Pancreas (tissue), 10 donors: Measurements from ENCODE around the gene TMEM174. TPM values are rescaled to one million over a fixed set of nuclear protein-coding genes. Genes with fewer than 3 reads are reported as not detected.

Experiments used
- ATAC-seq, 4 donors: fragments of 200-7000 bp; cut with Tn5 transposase; one replicate each; pipeline versions ENCODE4 v1.8.0 to v1.9.1; 2020; ENCODE audit warnings: mild to moderate bottlenecking in 4 of 4, moderate library complexity in 4 of 4
- DNase-seq, 6 donors: peaks; one replicate each; pipeline ENCODE4 v3.0.0-alpha.2; 2020
- FAIRE-seq: peaks from 2 replicates; lab custom pipeline; 2012; peaks lifted over from hg19 to GRCh38; lab: Jason Lieb, UNC
- H3K27ac ChIP-seq, 4 donors: fragments of 200-600 bp; sonication (generic); 1 replicate in 3 of 4; 2 replicates in 1 of 4; pipeline versions ENCODE4 v1.5.0 to v1.8.0; 2020
- H3K27me3 ChIP-seq, 4 donors: fragments of 200-600 bp; one replicate each; pipeline ENCODE4 v1.8.0; 2021
- H3K36me3 ChIP-seq, 3 donors: fragments of 200-600 bp; sonication (generic) in 1 of 3; one replicate each; pipeline versions ENCODE4 v1.5.0 to v1.8.0; 2020 to 2021
- H3K4me1 ChIP-seq, 3 donors: fragments of 200-600 bp; one replicate each; pipeline ENCODE4 v1.8.0; 2021
- H3K4me3 ChIP-seq, 4 donors: fragments of 200-600 bp; sonication (generic) in 2 of 4; one replicate each; pipeline versions ENCODE4 v1.5.0 to v1.8.0; 2020 to 2021
- H3K9me3 ChIP-seq, 4 donors: fragments of 200-600 bp; one replicate each; pipeline ENCODE4 v1.8.0; 2021
- WGBS, 2 donors: extraction: QIAGEN DNeasy Blood & Tissue Kit; methylation state at CpG; one replicate each; pipeline ENCODE4 v1.1.7; 2013; 5-methylcytosine and 5-hydroxymethylcytosine counted together
- intact Hi-C, 3 donors: fragments of 100-400 bp; cut with DNase I; formaldehyde crosslinking; loops; one replicate each; pipeline versions ENCODE4 v1.11.1 to v1.14.2; 2022
- polyA plus RNA-seq, 2 donors: library from polyadenylated mRNA; stranded (reverse); fragments of 200-250 nt; gene quantifications; one replicate each; pipeline ENCODE4 v1.2.3, GENCODE V29; 2013
- total RNA-seq, 6 donors: library from RNA; stranded (reverse); fragmentation: NEBNext Ultra II Directional in 4 of 6; extraction: Animal tissue kit (Norgen Biotek cat#: 25700) in 4 of 6; gene quantifications; one replicate each; pipeline versions ENCODE4 v1.2.1 to v1.2.4, GENCODE V29; 2021 to 2023
- TF ChIP-seq, protein P1 (sequence below), 4 donors: fragments of 200-600 bp; sonication (generic) in 3 of 4; IDR thresholded peaks; one replicate each; pipeline versions ENCODE4 v1.5.0 to v1.8.0; 2021; ENCODE audit warnings: antibody characterized with exemption in 4 of 4
- donor health status: healthy with polysubstance abuse.
- donor health status: DM: no; HTN: no; CAD: no; lungs with moderate emphysema.
- donor health status: DM: no; HTN: no; CAD: no.
- donor health status: control.
- donor health status: control.
- donor health status: Bipolar disorder and iron deficiency.
- donor health status: DM: yes; HTN: yes; CAD: no.
- donor health status: DM: no; HTN: no; CAD: no.
- donor health status: DM: no; HTN: no; CAD: no.
- donor health status: DM: yes; HTN: yes; CAD: no.

The TMEM174 gene
- total and polyA plus RNA-seq, 8 donors, result not detected

DNA sequence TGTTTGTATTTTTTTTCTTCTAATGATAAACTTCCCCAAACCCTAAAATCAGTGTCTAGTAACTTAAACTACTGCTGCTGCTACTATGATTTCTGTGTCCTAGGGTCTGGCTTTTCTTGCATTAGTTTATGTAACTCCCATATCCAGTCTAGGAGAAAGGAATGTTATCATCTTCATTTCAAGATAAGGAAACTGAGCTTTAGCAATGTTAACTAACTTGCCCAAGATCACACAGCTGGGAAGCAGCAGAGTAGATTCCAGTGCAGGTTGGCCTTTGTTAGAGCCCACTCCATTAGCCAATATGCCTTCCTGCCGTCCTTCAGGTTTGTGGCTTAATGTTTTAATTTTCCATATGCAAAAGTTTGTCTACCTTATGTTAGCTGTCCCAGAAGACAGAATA is 42.2 kb upstream of the TMEM174 start:
- Histone ChIP-seq H3K27ac (no peak overlapping the region), H3K4me1 (no peaks in the 10 kb centered on the region), H3K36me3 (no peaks in the 10 kb centered on the region), H3K27me3 (no peaks in the 10 kb centered on the region), H3K4me3 (no peak overlapping the region), H3K9me3 (no peaks in the 10 kb centered on the region)
- FAIRE-seq, result no peak
- no peak for DNase-seq
- TF ChIP-seq, protein P1, sequence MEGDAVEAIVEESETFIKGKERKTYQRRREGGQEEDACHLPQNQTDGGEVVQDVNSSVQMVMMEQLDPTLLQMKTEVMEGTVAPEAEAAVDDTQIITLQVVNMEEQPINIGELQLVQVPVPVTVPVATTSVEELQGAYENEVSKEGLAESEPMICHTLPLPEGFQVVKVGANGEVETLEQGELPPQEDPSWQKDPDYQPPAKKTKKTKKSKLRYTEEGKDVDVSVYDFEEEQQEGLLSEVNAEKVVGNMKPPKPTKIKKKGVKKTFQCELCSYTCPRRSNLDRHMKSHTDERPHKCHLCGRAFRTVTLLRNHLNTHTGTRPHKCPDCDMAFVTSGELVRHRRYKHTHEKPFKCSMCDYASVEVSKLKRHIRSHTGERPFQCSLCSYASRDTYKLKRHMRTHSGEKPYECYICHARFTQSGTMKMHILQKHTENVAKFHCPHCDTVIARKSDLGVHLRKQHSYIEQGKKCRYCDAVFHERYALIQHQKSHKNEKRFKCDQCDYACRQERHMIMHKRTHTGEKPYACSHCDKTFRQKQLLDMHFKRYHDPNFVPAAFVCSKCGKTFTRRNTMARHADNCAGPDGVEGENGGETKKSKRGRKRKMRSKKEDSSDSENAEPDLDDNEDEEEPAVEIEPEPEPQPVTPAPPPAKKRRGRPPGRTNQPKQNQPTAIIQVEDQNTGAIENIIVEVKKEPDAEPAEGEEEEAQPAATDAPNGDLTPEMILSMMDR (IDR thresholded peaks at IDR 0.05), result no peak
- ATAC-seq, result no peak
- 78 to 90% methylated on average over 1 of the region's 1 CpG for WGBS, 2 donors
- intact Hi-C loops, result no loop called here

DNA sequence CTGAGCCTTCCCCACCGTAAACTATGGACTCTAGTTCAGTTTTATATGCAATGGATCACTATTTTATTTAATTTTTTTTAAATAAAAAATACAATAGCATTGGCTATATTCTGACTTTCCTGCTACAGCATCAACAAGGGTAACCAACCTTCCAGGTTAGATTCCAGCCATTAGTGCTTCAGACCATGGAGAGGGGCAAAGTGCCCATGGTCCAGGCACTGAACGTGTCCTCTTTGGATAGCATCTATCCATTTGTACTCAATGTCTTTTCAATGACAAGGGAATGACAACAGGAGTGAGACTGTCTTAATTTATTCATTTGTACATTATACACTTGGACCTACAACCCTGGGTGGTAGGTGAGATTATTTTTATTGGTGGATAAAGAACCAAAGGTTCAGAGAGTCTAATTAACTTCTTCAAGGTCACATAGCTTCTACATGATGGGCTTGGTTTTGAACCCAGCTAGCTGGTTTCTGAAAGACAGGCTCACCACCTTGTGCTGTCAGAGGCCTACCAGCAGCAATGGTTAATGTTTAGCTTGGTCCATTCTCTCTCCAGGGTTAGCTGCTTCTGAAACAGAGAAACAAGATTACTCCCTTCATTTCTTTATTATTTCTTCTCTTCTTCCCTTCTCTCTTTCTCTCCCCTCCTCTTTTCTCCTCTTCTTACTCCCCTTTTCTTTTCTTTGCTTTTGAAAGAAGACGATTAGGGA is 41.1 kb upstream of the TMEM174 start:
- Histone ChIP-seq H3K27ac (no peak overlapping the region), H3K4me3 (no peak overlapping the region), H3K9me3 (no peaks in the 10 kb centered on the region), H3K27me3 (no peaks in the 10 kb centered on the region), H3K4me1 (no peaks in the 10 kb centered on the region), H3K36me3 (no peaks in the 10 kb centered on the region)
- WGBS, 2 donors, result 78 to 85% methylated on average over 3 of the region's 3 CpGs
- FAIRE-seq (no peak), DNase-seq (no peak), ATAC-seq (peak in 1 of 4 donors; percentile 64)
- TF ChIP-seq, protein P1 (IDR thresholded peaks at IDR 0.05), result no peak
- intact Hi-C loops, result no loop called here

- 69 to 70% methylated on average over 2 of the region's 2 CpGs for WGBS, 2 donors
- H3K4me1 ChIP-seq, result no peaks in the 10 kb centered on the region
- no peaks in the 10 kb centered on the region for H3K27me3 ChIP-seq
- no peak for DNase-seq
- H3K27ac ChIP-seq, result no peak overlapping the region
- TF ChIP-seq, protein P1 (IDR thresholded peaks at IDR 0.05), result no peak
- intact Hi-C loops, result no loop called here
- no peaks in the 10 kb centered on the region for H3K36me3 ChIP-seq
- no peaks in the 10 kb centered on the region for H3K9me3 ChIP-seq
- no peak overlapping the region for H3K4me3 ChIP-seq
- peak in 2 of 4 donors; percentile 65 to 82 for ATAC-seq
- no peak for FAIRE-seq
Measured at GRCh38 chr5:73132759-73133158, 40.2 kb upstream of the TMEM174 start.

DNA sequence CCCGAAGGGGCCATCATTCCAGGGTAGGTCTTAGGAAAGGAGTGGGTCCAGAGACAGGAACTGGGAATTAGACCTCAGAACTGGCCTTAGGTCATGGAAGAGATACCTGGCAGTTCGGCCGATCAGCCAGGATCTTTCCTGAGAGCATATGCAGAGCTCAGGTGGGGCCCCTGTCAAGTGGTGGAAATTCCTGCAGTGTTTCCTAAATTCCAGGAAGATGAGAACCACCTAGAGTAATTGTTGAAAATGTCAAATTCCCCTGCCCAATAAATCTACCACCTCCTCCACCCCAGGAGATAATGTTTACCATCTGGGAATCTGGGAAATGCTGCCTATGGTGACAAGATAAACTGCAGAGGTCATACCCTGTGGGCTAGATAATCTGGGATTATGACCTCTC is 38.0 kb upstream of the TMEM174 start:
- FAIRE-seq (no peak), ATAC-seq (no peak), DNase-seq (no peak)
- Histone ChIP-seq H3K27me3 (no peaks in the 10 kb centered on the region), H3K36me3 (no peaks in the 10 kb centered on the region), H3K4me3 (no peak overlapping the region), H3K4me1 (no peaks in the 10 kb centered on the region), H3K9me3 (no peaks in the 10 kb centered on the region), H3K27ac (no peak overlapping the region)
- WGBS, 2 donors, result 88 to 89% methylated on average over 3 of the region's 3 CpGs
- TF ChIP-seq, protein P1 (IDR thresholded peaks at IDR 0.05), result no peak
- intact Hi-C loops, result no loop called here

- no peaks in the 10 kb centered on the region for H3K36me3 ChIP-seq
- FAIRE-seq, result no peak
- no peak for ATAC-seq
Measured at GRCh38 chr5:73135429-73136054, 37.5 kb upstream of the TMEM174 start.

More at GRCh38 chr5:73135429-73136054, 37.5 kb upstream of the TMEM174 start:
- intact Hi-C loops, result no loop called here
- TF ChIP-seq, protein P1 (IDR thresholded peaks at IDR 0.05), result no peak
- DNase-seq, result no peak
- Histone ChIP-seq H3K4me3 (no peak overlapping the region), H3K27ac (no peak overlapping the region), H3K27me3 (no peaks in the 10 kb centered on the region), H3K9me3 (no peaks in the 10 kb centered on the region), H3K4me1 (no peaks in the 10 kb centered on the region)
- WGBS, 2 donors, result 60 to 69% methylated on average over 6 of the region's 6 CpGs
